Pons (tissue), 1 donor: Measurements from ENCODE around the gene RHOBTB3.
"Not testable (repeated sequence)": the region's sequence is repeated elsewhere in the genome, so short reads cannot be mapped to it uniquely, and the experiment has no call there.

Experiments
- DNase-seq: peaks from one replicate; pipeline ENCODE4 v3.0.0-alpha.2; 2016; ENCODE audit warnings: low spot score

Gene RHOBTB3

DNA sequence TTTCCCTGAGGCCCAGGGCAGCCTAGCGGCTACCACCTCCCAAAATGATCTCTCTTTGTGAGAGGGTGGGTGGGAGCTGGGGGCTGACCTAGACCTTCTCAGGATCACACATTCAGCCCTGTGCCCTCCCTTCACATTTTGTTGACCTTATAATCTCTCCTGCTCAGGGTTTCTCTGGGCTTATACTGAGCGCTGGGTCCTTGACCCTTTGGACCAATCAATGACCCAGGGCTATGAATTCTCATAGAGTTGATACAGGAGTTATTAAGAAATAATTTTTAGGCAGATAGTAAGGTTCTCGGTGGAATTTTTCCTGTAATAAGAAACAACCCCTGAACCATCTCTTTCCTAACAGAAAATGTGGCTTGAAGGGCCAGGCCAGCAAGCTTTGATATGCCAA, 69.4 kb downstream of the RHOBTB3 start:
- DNase-seq = no peak

DNA sequence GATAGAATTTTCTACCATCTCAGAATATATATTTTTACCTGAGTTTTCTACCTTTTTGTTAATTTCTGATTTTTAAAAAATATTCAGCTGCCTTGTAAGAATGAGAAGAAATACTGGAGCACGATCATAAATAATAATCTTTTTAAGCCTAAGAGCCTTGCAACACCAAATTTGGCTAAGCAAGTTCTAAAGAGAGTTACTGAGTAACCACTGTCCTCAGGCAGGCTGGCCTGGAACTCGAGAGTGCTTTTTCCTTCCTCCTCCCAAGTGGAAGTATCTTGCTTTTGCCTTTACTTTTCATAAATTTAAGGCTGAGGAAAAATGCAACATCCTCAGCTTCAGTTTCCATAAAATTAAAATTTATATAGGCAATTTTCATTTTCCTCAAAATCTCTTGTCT, 70.4 kb downstream of the RHOBTB3 start:
- DNase-seq = no peak

DNA sequence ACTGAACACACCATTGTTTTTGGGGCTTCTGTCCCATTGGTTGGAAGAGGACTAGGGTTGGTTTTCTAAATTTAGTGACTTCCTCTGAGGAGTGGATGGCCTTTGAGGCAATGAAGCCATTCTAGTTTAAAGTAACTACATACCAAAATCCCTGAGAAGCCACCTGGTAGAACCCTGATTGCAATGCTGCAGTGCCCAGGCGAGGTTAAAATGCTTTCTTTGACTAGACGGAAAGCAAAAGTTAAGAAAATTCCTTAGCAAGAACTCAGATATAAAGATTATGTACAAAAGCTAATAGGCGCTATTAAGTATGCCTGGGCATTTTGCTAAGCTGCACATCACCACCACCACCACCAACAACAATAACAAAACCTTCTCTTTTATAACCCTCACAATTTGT, 70.8 kb downstream of the RHOBTB3 start:
- DNase-seq = no peak

DNA sequence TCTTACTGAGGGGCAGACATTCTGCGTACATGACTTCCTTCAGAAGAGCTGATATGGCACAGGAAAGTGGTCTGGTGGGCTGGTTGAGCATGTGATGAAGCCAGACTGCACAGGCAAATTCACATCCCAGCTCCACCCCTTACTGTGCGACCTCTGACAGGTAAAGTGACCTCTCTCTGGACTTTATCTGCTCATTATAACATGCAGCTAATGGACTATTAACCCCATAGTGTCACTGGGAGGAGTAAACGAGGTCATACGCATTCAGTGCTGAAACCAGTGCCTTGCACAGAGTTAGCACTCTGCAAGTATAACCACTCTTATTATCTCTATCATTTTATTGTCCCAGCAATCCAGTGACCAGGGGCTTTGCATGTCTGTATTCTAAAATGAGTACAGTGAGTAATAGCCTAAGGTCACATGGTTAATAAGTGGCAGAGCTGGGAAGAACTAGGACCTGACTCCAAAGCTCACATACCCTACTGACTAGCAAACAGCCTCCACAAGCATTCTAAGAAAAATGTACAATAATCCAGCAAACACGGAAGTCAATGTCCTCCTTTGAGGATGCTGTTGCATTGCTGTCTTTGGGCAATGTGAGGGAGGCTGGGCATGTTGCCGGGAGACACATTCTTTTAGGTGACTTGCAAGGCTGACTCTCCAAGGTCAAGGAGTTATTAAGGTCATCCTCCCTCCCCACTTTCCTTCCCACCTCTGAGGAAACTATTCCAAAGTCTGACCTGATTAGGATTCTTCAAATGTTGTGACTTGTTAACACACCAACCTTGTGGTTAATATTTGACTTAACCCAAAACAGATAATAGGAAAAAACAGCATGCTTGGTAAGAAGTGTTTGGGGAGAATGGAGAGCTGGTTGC, 72.4 kb downstream of the RHOBTB3 start:
- no peak for DNase-seq

DNA sequence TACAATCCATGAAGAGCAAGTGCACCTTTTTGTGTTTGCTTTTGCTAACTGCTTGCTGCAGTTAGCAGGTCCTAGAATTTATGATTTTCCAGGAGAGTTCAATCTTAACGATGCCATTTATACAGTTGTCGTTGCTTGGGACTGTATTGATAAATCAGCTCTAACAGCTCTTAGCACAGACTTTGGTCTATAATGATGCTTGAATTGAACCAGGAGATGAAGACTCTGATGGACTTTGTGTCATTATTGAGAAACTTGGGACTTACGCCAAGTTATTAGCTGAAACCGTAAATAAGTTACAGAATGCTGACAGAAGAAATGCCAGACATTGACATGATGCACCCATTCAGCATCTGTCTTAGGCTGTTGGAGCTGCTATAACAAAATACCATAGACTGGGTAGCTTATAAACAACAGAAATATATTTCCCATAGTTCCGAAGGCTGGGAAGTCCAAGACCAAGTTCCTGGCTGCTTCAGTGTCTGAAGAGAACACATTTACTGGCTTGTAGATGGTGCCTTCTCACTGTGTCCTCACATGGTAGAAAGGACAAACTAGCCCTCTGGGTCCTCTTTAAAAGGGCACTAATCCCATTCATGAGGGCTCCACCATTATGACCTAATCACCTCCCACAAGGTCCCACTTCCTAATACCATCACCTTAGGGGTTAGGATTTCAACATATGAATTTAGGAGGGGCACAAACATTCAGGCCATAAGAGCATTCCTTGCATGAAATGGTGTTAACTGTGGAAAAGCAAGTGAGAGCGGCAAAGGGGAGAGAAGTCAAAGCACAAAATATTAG, 73.8 kb downstream of the RHOBTB3 start:
- DNase-seq = no peak

DNA sequence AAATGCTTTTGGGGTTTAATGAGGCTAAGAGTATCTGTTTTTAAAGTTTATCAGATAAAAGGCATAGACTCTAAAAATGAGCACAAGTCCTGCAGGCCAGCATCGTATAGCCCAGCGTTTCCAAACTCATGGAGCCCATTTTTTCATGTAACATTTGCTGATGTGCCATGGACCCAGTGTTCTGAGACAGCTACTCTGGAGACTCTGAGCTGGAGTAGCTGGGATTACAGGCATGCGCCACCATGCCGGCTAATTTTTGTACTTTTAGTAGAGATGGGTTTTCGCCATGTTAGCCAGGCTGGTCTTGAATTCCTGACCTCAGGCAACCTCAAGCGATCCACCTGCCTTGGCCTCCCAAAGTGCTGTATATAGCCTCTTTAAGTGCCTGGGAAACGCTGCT, 75.6 kb downstream of the RHOBTB3 start:
- no peak for DNase-seq

DNA sequence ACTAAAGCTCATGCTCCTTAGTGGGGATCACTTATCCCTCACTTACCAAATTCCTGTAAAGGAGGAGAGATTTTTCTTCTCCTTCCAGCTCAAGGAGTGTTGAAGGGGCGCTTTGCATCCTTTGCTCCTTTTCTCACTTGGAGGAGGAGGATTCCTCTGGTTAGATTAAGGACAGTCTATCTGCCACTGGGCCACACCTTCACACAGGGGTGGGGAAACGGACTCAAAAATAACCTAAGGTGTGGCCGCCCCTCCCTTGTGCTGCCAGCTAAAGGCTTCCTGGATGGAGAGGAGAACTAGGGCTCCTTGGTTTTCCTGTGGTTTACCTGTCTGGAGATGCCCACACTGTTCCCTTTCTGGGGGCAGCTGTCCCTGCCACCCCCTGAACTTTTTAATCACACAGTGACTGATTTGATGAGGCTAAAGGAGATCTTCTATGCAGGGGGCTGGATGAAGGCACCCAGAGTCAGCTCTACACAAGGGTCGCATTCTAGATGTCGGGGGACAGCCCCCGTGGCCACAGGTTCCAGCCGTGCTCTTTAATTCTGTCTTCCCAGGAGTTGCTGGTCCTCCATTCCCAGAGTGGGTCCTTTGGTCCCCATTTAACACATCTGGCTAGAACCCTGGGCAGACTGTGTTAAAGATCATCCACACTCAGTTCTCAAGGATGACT, 77.0 kb downstream of the RHOBTB3 start:
- DNase-seq = no peak

DNA sequence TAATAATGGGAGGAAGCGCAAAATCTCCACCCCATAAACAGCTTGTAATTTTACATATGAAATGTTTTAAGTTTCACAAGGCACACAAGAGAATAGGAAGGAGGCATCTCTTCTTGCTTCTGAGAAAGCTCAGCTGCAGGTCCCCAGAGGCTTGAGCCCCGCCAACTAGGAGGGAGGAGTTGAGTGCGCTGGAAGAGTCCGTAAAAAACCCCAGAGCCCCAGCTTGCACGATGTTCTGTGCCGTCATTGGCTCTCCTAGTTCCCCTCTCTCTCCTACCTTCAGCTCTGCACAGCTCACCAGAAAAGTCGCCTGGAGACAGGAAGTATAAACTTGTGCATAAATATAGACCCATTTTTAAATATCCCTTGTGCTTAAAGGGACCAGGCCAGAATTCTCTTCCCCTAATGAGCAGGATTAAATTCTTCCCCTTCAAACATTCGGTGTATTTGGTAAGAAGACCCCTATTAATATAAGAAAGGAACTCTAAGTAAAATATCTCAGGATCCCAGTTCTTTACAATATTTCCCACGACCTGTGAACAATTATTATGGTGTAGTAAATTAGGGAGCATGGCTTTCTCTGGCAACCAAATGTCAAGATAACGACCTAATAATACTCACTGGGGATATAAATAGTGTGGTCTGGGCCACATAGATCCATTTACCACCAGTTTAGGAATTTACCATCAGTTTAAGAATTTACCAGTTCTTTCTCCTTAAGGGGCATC, 77.7 kb downstream of the RHOBTB3 start:
- peak; percentile 73 for DNase-seq

DNA sequence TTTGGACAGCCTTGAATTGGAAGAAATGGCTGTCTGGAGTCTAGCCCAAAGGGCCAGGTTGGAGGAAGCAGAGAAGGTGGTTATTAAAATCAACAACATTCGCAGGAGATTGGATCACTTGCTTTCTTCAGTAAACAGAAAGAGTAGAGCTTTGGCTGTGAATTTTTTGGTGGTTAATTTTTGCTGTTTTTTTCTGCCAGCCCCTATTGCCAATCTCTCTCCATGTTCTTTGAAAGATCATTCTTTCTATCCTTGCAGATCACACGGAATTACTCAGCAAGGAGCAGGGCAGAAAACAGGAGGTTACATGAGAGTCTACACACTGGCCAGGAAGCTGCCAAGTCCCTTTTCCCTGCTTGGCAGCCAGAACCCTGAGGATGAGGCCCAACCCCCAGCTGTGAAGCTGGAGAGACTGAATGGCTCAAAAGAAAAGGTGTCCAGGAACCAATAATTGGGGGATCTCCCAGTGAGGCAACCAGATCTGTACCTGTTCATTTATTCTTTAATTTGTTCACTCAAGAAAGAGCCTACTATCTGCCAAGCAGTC, 78.4 kb downstream of the RHOBTB3 start:
- DNase-seq = peak; percentile 32

DNA sequence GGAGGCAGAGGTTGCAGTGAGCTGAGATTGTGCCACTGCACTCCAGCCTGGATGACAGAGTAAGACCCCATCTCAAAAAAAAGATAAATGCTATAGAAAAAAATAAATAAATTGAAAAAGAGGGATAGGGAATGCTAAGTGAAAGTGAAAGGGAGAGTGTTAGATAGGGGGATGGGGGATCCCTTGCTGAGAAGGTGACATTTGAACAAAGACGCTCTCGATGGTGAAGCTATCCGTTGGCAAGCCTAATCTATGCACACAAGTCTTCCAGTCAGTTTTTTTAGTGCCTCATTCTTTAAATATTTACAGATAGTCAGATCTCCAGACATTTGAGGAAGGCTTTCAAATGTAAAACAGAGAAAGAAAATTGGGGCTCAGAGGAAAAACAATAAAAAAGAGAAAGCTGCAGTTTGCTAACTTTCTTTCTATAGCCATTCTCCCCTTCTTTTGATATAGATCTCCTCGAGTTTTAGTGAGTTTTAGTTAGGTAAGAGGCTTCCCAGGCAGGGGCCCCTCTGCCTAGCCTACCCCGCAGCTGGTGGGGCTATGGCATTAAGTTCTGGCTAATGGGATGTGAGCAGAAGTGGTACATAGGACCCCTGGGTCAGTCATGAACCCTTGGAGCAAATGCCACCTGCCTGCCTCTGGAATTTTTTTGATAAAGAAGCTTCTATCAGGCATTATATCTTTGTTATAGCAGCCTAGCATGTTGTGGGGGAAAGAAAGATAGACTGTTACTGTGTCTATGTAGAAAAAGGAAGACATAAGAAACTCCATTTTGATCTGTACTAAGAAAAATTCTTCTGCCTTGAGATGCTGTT, 79.4 kb downstream of the RHOBTB3 start:
- no peak for DNase-seq

DNA sequence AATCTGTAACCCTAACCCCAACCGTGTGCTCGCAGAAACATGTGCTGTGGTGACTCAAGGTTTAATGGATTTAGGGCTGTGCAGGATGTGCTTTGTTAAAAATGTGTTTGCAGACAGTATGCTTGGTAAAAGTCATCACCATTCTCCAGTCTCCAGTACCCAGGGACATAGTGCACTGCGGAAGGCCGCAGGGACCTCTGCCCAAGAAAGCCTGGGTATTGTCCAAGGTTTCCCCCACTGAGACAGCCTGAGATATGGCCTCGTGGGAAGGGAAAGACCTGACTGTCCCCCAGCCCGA, 79.9 kb downstream of the RHOBTB3 start:
- not testable (repeated sequence) for DNase-seq

DNA sequence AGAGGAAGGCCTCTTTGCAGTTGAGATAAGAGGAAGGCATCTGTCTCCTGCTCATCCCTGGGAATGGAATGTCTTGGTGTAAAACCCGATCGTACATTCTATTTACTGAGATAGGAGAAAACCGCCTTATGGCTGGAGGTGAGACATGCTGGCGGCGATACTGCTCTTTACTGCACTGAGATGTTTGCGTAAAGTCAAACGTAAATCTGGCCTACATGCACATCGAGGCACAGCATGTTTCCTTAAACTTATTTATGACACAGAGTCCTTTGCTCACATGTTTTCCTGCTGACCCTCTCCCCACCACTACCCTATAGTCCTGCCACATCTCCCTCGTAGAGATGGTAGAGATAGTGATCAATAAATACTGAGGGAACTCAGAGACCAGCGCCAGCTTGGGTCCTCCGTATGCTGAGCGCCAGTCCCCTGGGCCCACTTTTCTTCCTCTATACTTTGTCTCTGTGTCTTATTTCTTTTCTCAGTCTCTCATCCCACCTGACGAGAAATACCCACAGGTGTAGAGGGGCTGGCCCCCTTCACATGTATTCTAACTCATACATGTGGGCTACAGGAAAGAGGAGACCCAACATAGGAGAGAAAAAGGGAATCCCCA, 80.4 kb downstream of the RHOBTB3 start:
- DNase-seq = not testable (repeated sequence)

DNA sequence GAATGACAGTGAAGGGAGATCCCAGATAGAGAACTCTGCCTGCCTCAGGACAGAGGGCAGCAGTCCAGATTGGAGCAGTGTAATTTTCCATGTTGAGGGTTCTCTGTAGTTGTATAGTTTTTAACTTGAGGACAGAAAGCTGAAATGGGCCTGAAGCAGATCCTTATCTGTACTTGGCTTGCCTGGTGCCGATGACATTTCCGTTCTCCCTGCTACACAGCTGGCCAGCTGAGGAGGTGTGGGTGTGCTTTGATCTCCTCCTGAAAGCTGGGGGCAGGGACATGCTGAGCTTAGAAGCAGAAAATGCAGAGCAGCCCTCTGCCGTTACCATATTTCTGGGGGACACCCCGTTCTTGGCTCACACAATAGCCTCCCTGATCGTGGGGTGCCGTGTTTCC, 80.9 kb downstream of the RHOBTB3 start:
- no peak for DNase-seq

DNA sequence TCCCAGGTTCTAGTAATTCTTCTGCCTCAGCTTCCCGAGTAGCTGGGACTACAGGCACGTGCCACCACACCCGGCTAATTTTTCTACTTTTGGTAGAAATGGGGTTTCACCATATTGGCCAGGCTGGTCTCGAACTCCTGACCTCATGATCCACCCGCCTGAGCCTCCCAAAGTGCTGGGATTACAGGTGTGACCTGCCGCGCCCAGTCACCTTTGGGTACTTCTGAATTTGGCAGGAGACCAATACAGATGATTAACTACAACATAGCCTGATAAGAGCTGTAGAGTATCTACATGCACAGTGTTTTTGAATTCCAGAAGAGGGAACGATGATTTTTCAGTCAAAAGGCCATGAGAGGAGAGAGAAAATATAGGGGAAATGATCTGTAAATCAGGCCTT, 81.9 kb downstream of the RHOBTB3 start:
- DNase-seq = not testable (repeated sequence)

DNA sequence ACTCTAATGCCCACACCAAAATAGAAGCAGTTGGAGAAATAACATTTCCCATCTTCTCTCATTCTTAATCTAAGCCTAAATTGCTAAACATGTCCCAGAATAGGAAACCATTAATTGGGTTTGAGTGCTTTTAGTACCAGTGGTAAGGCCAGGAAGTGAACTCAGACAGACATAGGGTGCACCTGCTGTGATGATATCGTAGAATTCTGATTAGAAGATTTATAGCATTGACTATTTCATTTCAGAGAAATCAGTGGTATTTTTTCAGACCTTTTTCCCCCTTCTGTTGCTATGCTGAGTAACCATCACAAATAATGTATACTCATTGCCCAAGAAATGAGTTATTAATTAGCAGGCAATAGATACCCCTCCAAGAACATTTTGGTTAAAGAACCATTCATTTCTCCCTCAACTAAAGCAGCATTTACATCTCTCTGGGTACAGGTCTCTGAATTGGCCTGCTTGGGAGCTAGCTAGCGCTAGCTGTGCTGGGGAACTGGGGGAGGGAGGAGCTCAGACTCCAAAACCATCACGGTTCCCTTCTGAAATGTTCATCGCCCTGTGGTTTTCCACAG, 84.1 kb downstream of the RHOBTB3 start:
- no peak for DNase-seq

DNA sequence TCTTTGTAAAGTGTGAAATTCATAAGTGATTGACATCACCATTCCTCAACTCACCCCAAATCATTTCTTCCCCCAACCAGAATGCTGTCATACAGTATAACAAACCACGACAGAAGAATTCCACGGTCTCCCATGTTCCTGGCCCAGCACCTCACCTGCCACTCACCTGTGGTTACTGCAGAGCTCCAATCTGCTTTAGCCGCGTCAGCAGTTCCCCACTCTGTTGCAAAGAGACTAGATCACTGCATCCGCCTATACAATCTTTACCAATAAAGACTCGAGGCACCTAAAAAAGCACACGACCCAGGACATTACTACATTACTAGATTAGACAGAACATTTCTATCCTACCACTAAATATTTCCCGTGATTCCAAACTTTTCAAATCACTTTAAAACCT, 85.2 kb downstream of the RHOBTB3 start:
- DNase-seq = no peak

DNA sequence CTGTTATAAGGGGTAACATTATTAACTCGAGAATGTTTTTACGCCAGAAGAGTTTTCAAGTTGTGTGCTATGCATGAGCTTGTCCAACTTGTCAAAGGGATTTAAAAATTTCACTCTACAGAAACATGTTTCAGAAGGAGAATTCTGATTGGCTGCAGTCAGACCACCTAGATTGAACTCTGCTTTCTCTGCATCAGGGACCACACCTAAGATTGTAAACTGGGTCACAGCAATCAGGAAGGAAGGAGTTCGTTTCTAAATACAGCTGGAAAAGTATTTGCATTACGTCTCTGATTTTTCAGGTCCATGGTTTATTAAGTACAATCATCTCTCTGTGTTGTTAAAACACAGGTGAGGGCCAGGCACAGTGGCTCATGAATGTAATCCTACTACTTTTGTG, 85.6 kb downstream of the RHOBTB3 start:
- DNase-seq = no peak

DNA sequence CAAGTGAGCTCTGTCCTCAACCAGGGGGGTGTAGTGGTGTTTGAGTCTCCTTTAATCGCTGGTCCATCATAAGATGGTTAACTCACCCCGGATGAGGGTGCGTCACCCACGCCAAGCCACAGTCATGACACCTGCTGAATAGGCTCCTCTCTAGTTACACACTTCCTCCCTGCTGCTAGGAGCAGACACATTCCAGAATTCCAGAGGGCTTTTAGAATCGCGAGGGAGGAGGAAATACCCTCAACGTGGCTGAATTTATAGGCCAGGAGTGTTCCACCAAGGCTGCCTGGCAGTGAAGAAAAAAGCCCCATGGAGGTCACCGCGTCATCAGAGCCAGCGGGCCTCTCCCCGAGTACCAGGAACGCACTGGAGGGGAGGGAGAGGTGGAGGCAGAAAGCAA, 86.3 kb downstream of the RHOBTB3 start:
- no peak for DNase-seq

DNA sequence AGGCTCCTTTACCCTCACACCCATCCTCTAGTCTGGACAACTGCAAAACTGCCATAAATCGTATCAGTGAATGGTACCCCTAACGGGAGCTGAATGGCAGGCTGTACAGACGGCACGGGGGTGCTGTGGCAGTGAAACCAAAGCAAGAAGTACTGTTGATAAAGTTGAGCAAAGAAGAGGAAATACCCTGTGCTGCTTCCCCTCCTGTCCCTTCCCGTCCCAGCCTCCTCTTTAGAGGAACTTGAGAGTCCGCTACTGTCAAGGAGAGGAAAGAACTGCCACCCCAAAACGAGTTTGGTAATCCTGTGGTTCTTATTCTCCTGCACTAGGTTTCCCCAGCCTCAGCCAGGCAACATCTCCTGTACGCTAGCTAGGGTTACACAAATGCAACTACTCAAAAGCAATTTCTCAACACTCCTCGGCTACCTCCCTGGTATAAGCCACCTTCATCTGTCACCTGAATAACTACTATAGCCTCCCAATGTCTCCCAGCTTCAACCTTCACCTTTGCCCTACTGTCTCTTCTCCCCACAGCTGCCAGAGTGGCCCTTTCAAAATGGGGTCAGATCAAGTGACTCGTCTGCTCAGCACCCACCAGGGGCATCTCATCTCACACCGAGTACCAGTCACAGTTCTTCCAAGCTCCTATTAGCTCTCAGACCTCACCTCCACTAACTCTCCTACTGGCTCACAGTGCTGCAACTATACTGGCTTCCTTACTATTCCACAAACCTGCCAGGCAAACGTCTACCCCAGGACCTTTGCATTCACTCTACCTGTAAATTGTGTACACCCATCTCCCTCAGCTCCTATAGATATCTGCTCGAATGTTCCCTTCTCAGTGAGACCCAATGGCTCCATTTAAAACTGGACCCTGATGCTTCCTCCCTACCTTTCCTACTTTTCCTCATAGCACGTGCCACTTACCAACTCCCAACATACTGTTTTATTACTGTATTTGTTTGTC, 87.3 kb downstream of the RHOBTB3 start:
- DNase-seq = peak; percentile 84
